Gastroesophageal sphincter (tissue), 4 donors: Measurements from ENCODE around the gene TDRD6. TPM values are rescaled to one million over a fixed set of nuclear protein-coding genes. Genes with fewer than 3 reads are reported as not detected.

Experiments used
- ATAC-seq: fragments of 150-250 bp; one replicate; pipeline ENCODE4 v1.9.1; 2016; ENCODE audit warnings: mild to moderate bottlenecking, moderate library complexity
- H3K27ac ChIP-seq, 4 donors: fragments of 200-600 bp; sonication (generic) in 3 of 4; 1 replicate in 3 of 4; 2 replicates in 1 of 4; pipeline ENCODE4 v1.5.1; 2016 to 2019
- H3K27me3 ChIP-seq: fragments of 200-600 bp; sonication (generic); one replicate; pipeline ENCODE4 v1.5.1; 2019
- H3K36me3 ChIP-seq, 2 donors: fragments of 200-600 bp; sonication (generic); one replicate each; pipeline ENCODE4 v1.5.1; 2019; ENCODE audit warnings: control low read depth in 1 of 2
- H3K4me1 ChIP-seq, 3 donors: fragments of 200-600 bp; sonication (generic); 1 replicate in 2 of 3; 2 replicates in 1 of 3; pipeline ENCODE4 v1.5.1; 2016 to 2019; ENCODE audit warnings: control low read depth in 2 of 3
- H3K4me3 ChIP-seq, 2 donors: fragments of 200-600 bp; sonication (generic); one replicate each; pipeline ENCODE4 v1.5.1; 2019; ENCODE audit warnings: mild to moderate bottlenecking in 1 of 2, moderate library complexity in 1 of 2
- H3K9me3 ChIP-seq, 3 donors: fragments of 200-600 bp; sonication (generic); one replicate each; pipeline ENCODE4 v1.5.1; 2017 to 2019; ENCODE audit warnings: control low read depth in 2 of 3
- CTCF ChIP-seq, 4 experiments: fragments of 200-600 bp in 2 of 4; fragments of 450-650 bp in 2 of 4; sonication (generic) in 1 of 4; IDR thresholded peaks; one replicate each; pipeline ENCODE4 v1.5.1; 2017 to 2019; ENCODE audit warnings: antibody characterized with exemption in 4 of 4, mild to moderate bottlenecking in 2 of 4, moderate library complexity in 2 of 4
- EP300 ChIP-seq: sonication (generic); formaldehyde crosslinking; IDR thresholded peaks from one replicate; pipeline ENCODE4 v1.6.1; 2017; ENCODE audit warnings: antibody characterized with exemption, mild to moderate bottlenecking
- POLR2A ChIP-seq, 2 donors: fragments of 450-650 bp; IDR thresholded peaks; one replicate each; pipeline ENCODE4 v1.6.1; 2017; ENCODE audit warnings: antibody characterized with exemption in 2 of 2, mild to moderate bottlenecking in 2 of 2, moderate library complexity in 1 of 2
- POLR2AphosphoS5 ChIP-seq: sonication (generic); formaldehyde crosslinking; IDR thresholded peaks from one replicate; pipeline ENCODE4 v1.6.1; 2017; ENCODE audit warnings: antibody characterized with exemption
- WGBS, 2 donors: methylation state at CpG; one replicate each; pipeline ENCODE4 v1.1.5; 2018; ENCODE audit warnings: low coverage in 1 of 2; 5-methylcytosine and 5-hydroxymethylcytosine counted together
- total RNA-seq, 4 donors: library from RNA; depleted of rRNA; stranded (reverse); fragments of >200 nt; gene quantifications; one replicate each; pipeline ENCODE4 v1.1.0, GENCODE V29; 2016

TDRD6 gene
- total RNA-seq, 4 donors from 2014 or later, result 0.15 to 5.1 (median 2.0) TPM

GRCh38 chr6:46652232-46652602 lies 35.5 kb upstream of the TDRD6 start:
- TF ChIP-seq POLR2A (IDR thresholded peaks at IDR 0.05) (no peak), EP300 (no peak), CTCF (IDR thresholded peaks at IDR 0.05) (no peak), POLR2AphosphoS5 (no peak)
- H3K4me3 ChIP-seq, result peak overlapping the region; percentile 86 to 98
- H3K27ac ChIP-seq, result peak overlapping the region; percentile 44 to 95 (median 94)
- H3K36me3 ChIP-seq, result peaks cover 0 to 14% of the 10 kb centered on the region in 2 donors
- peaks cover 0 to 32% (median 3%) of the 10 kb centered on the region in 3 donors for H3K4me1 ChIP-seq
- no peaks in the 10 kb centered on the region for H3K9me3 ChIP-seq
- no peaks in the 10 kb centered on the region for H3K27me3 ChIP-seq
- WGBS, 2 donors, result 0% methylated on average over 6 of the region's 6 CpGs
- no peak for ATAC-seq

GRCh38 chr6:46652603-46653438 lies 34.9 kb upstream of the TDRD6 start, which contains the start of the genes CYP39A1 and SLC25A27:
Gene CYP39A1 (minus strand): TSS chr6:46652818. CDS start chr6:46652582, 236 bp downstream.
Gene SLC25A27 (plus strand): TSS chr6:46652975. CDS start chr6:46653193, 218 bp downstream.
- TF ChIP-seq POLR2AphosphoS5 (peak; percentile 19), EP300 (no peak), POLR2A (IDR thresholded peaks at IDR 0.05) (peak in 1 of 2 donors; percentile 19), CTCF (IDR thresholded peaks at IDR 0.05) (no peak)
- 0% methylated on average over 5 to 7 of the region's 72 CpGs for WGBS, 2 donors
- H3K4me3 ChIP-seq, result peak within 1 kb of the TSS; percentile 86 to 98

GRCh38 chr6:46653439-46654195 lies 34.1 kb upstream of the TDRD6 start:
- Histone ChIP-seq H3K36me3 (peaks cover 0 to 26% of the 10 kb centered on the region in 2 donors), H3K4me1 (peaks cover 0 to 32% (median 3%) of the 10 kb centered on the region in 3 donors), H3K9me3 (no peaks in the 10 kb centered on the region), H3K4me3 (peak overlapping the region; percentile 86 to 98), H3K27me3 (no peaks in the 10 kb centered on the region), H3K27ac (peak overlapping the region; percentile 93 to 95 (median 94))
- 12 to 23% methylated on average over 8 to 9 of the region's 10 CpGs for WGBS, 2 donors
- no peak for ATAC-seq
- TF ChIP-seq POLR2A (IDR thresholded peaks at IDR 0.05), result no peak
- TF ChIP-seq POLR2AphosphoS5, result no peak

More at GRCh38 chr6:46652603-46653438, 34.9 kb upstream of the TDRD6 start, which contains the start of the genes CYP39A1 and SLC25A27:
- no peaks in the 10 kb centered on the region for H3K27me3 ChIP-seq
- H3K9me3 ChIP-seq, result no peaks in the 10 kb centered on the region
- peak within 1 kb of the TSS; percentile 93 to 95 (median 94) for H3K27ac ChIP-seq
- H3K4me1 ChIP-seq, result peaks cover 0 to 32% (median 3%) of the 10 kb centered on the region in 3 donors
- H3K36me3 ChIP-seq, result peaks cover 0 to 18% of the 10 kb centered on the region in 2 donors
- peak; percentile 99 for ATAC-seq

GRCh38 chr6:46655803-46656202 lies 31.9 kb upstream of the TDRD6 start:
- Histone ChIP-seq H3K36me3 (peaks cover 0 to 36% of the 10 kb centered on the region in 2 donors), H3K4me3 (no peak overlapping the region), H3K27ac (no peak overlapping the region), H3K9me3 (no peaks in the 10 kb centered on the region), H3K4me1 (peaks cover 0 to 25% (median 0%) of the 10 kb centered on the region in 3 donors), H3K27me3 (no peaks in the 10 kb centered on the region)
- TF ChIP-seq EP300 (no peak), POLR2AphosphoS5 (no peak), POLR2A (IDR thresholded peaks at IDR 0.05) (no peak), CTCF (IDR thresholded peaks at IDR 0.05) (no peak)
- 76 to 100% methylated on average over 2 to 6 of the region's 6 CpGs for WGBS, 2 donors
- ATAC-seq, result no peak

- Histone ChIP-seq H3K4me1 (peaks cover 0 to 28% (median 0%) of the 10 kb centered on the region in 3 donors), H3K4me3 (no peak overlapping the region), H3K36me3 (peaks cover 0 to 43% of the 10 kb centered on the region in 2 donors), H3K27me3 (no peaks in the 10 kb centered on the region), H3K9me3 (no peaks in the 10 kb centered on the region), H3K27ac (no peak overlapping the region)
- ATAC-seq, result no peak
- no peak for TF ChIP-seq POLR2AphosphoS5
- no peak for TF ChIP-seq POLR2A (IDR thresholded peaks at IDR 0.05)
- TF ChIP-seq EP300, result no peak
- no peak for TF ChIP-seq CTCF (IDR thresholded peaks at IDR 0.05)
Measured at GRCh38 chr6:46657642-46658041, 30.0 kb upstream of the TDRD6 start.
